ENCODE measurements around the gene ODC1. TPM values are rescaled to one million over a fixed set of nuclear protein-coding genes. Genes with fewer than 3 reads are reported as not detected.

The ODC1 gene
- total and polyA plus RNA-seq, 2 donors (not counting 1 experiment from before 2014, with no cell fraction given), result 86.4 to 89.3 TPM

GRCh38 chr2:10452312-10452711, 4.2 kb upstream of the ODC1 start:
- TF ChIP-seq EZH2 (IDR thresholded peaks at IDR 0.05; ENCODE audit: low read length, missing control alignments) (no peak), CTCF (conservative IDR thresholded peaks at IDR 0.05 in 1 of 2, IDR thresholded peaks at IDR 0.05 in 1 of 2; ENCODE audit: low read depth in 1 of 2, low read length in 2 of 2) (no peak)
- Histone ChIP-seq H3K36me3 (ENCODE audit: control insufficient read depth, insufficient read depth, low read length) (no peaks in the 10 kb centered on the region), H2AFZ (ENCODE audit: low read length) (no peak overlapping the region), H4K20me1 (ENCODE audit: control insufficient read depth, extremely low read depth, insufficient read depth, low read length) (no peaks in the 10 kb centered on the region), H3K27me3 (ENCODE audit: control insufficient read depth, insufficient read depth, low read length) (no peaks in the 10 kb centered on the region), H3K9me3 (ENCODE audit: control insufficient read depth, insufficient read depth, low read depth, low read length) (no peaks in the 10 kb centered on the region), H3K27ac (ENCODE audit: insufficient read depth, low read length) (peak overlapping the region; percentile 43), H3K4me1 (ENCODE audit: control insufficient read depth, extremely low read depth, insufficient read depth, low read length) (peaks cover 4% of the 10 kb centered on the region), H3K9ac (ENCODE audit: insufficient read depth, low read length) (no peak overlapping the region), H3K4me3 (replicated peaks in 1 of 4; ENCODE audit: control extremely low read depth in 1 of 4, insufficient read depth in 1 of 4, low read depth in 3 of 4, low read length in 4 of 4) (no peak overlapping the region), H3K4me2 (ENCODE audit: extremely low read depth, insufficient read depth, low read length) (peak overlapping the region; percentile 25), H3K79me2 (ENCODE audit: control insufficient read depth, insufficient read depth, low read length) (peaks cover 5% of the 10 kb centered on the region)
- peak; percentile 64 to 82 for DNase-seq (ENCODE audit: low read depth in 2 of 2)

GRCh38 chr2:10451819-10452218, 3.7 kb upstream of the ODC1 start:
- peak overlapping the region; percentile 25 for H3K4me2 ChIP-seq (ENCODE audit: extremely low read depth, insufficient read depth, low read length)
- no peak for DNase-seq (ENCODE audit: low read depth in 2 of 2)
- peak overlapping the region; percentile 43 for H3K27ac ChIP-seq (ENCODE audit: insufficient read depth, low read length)
- H3K9me3 ChIP-seq (ENCODE audit: control insufficient read depth, insufficient read depth, low read depth, low read length), result no peaks in the 10 kb centered on the region
- no peak overlapping the region for H3K4me3 ChIP-seq (replicated peaks in 1 of 4; ENCODE audit: control extremely low read depth in 1 of 4, insufficient read depth in 1 of 4, low read depth in 3 of 4, low read length in 4 of 4)
- peaks cover under 1% of the 10 kb centered on the region for H4K20me1 ChIP-seq (ENCODE audit: control insufficient read depth, extremely low read depth, insufficient read depth, low read length)
- H3K36me3 ChIP-seq (ENCODE audit: control insufficient read depth, insufficient read depth, low read length), result no peaks in the 10 kb centered on the region
- peaks cover 4% of the 10 kb centered on the region for H3K4me1 ChIP-seq (ENCODE audit: control insufficient read depth, extremely low read depth, insufficient read depth, low read length)
- peaks cover 10% of the 10 kb centered on the region for H3K79me2 ChIP-seq (ENCODE audit: control insufficient read depth, insufficient read depth, low read length)
- no peak for TF ChIP-seq CTCF (conservative IDR thresholded peaks at IDR 0.05 in 1 of 2, IDR thresholded peaks at IDR 0.05 in 1 of 2; ENCODE audit: low read depth in 1 of 2, low read length in 2 of 2)
- no peak for TF ChIP-seq EZH2 (IDR thresholded peaks at IDR 0.05; ENCODE audit: low read length, missing control alignments)
- H3K9ac ChIP-seq (ENCODE audit: insufficient read depth, low read length), result no peak overlapping the region
- H3K27me3 ChIP-seq (ENCODE audit: control insufficient read depth, insufficient read depth, low read length), result no peaks in the 10 kb centered on the region
- no peak overlapping the region for H2AFZ ChIP-seq (ENCODE audit: low read length)

GRCh38 chr2:10449838-10450691, 1.9 kb upstream of the ODC1 start:
- no peak for TF ChIP-seq EZH2 (IDR thresholded peaks at IDR 0.05; ENCODE audit: low read length, missing control alignments)
- no peak for TF ChIP-seq CTCF (conservative IDR thresholded peaks at IDR 0.05 in 1 of 2, IDR thresholded peaks at IDR 0.05 in 1 of 2; ENCODE audit: low read depth in 1 of 2, low read length in 2 of 2)
- Histone ChIP-seq H3K9ac (ENCODE audit: insufficient read depth, low read length) (no peak overlapping the region), H3K9me3 (ENCODE audit: control insufficient read depth, insufficient read depth, low read depth, low read length) (no peaks in the 10 kb centered on the region), H3K27ac (ENCODE audit: insufficient read depth, low read length) (no peak overlapping the region), H3K27me3 (ENCODE audit: control insufficient read depth, insufficient read depth, low read length) (no peaks in the 10 kb centered on the region), H3K4me1 (ENCODE audit: control insufficient read depth, extremely low read depth, insufficient read depth, low read length) (peaks cover 4% of the 10 kb centered on the region), H3K4me3 (replicated peaks in 1 of 4; ENCODE audit: control extremely low read depth in 1 of 4, insufficient read depth in 1 of 4, low read depth in 3 of 4, low read length in 4 of 4) (no peak overlapping the region), H2AFZ (ENCODE audit: low read length) (no peak overlapping the region), H4K20me1 (ENCODE audit: control insufficient read depth, extremely low read depth, insufficient read depth, low read length) (peaks cover 2% of the 10 kb centered on the region), H3K4me2 (ENCODE audit: extremely low read depth, insufficient read depth, low read length) (no peak overlapping the region), H3K79me2 (ENCODE audit: control insufficient read depth, insufficient read depth, low read length) (peaks cover 27% of the 10 kb centered on the region), H3K36me3 (ENCODE audit: control insufficient read depth, insufficient read depth, low read length) (no peaks in the 10 kb centered on the region)
- peak in 1 of 2 donors; percentile 20 for DNase-seq (ENCODE audit: low read depth in 2 of 2)

Measured in fibroblast of lung (primary cell).